ENCODE data around the gene ZNF878. TPM values are rescaled to one million over a fixed set of nuclear protein-coding genes. Genes with fewer than 3 reads are reported as not detected.
"Not testable (repeated sequence)": the region's sequence is repeated elsewhere in the genome, so short reads cannot be mapped to it uniquely, and the experiment has no call there.

The ZNF878 gene
- total RNA-seq, 1 experiment from 2014 or later = 0.32 TPM

GRCh38 chr19:12077375-12077774 is 24.6 kb upstream of the ZNF878 start:
- Histone ChIP-seq H3K36me3 (ENCODE audit: control insufficient read depth, insufficient read depth, low read length) (no peaks in the 10 kb centered on the region), H3K27me3 (replicated peaks; ENCODE audit: control insufficient read depth, insufficient read depth, low read length) (no peaks in the 10 kb centered on the region), H3K4me3 (ENCODE audit: low read depth, low read length) (no peak overlapping the region), H3K9me3 (peaks cover 18% of the 10 kb centered on the region), H3K4me1 (no peaks in the 10 kb centered on the region)
- BruUV-seq (replicated peaks) = no TSS peak
- Mint-ChIP-seq H3K27ac (ENCODE audit: unreplicated experiment) (no peak overlapping the region), H3K4me3 (ENCODE audit: unreplicated experiment) (no peak overlapping the region), H3K9me3 (ENCODE audit: unreplicated experiment) (peaks cover 29% of the 10 kb centered on the region), H3K27me3 (ENCODE audit: insufficient read depth, unreplicated experiment) (no peaks in the 10 kb centered on the region), H3K4me1 (ENCODE audit: low read depth, unreplicated experiment) (no peaks in the 10 kb centered on the region), H3K36me3 (ENCODE audit: insufficient read depth, unreplicated experiment) (no peaks in the 10 kb centered on the region)
- CTCF ChIA-PET = no interaction called here
- TF ChIP-seq CTCF (IDR thresholded peaks at IDR 0.05; ENCODE audit: insufficient read depth in 1 of 2, low read depth in 1 of 2, low read length in 1 of 2, severe bottlenecking in 1 of 2, unreplicated experiment in 1 of 2) = no peak
- no peak for DNase-seq
- POLR2A ChIA-PET = no interaction called here
- intact Hi-C loops (cut with micrococcal nuclease; ENCODE audit: unreplicated experiment) = no loop called here

GRCh38 chr19:12076331-12076730 is 23.6 kb upstream of the ZNF878 start:
- H3K27me3 ChIP-seq (replicated peaks; ENCODE audit: control insufficient read depth, insufficient read depth, low read length); H3K36me3 ChIP-seq (ENCODE audit: control insufficient read depth, insufficient read depth, low read length); DNase-seq; H3K27ac Mint-ChIP-seq (ENCODE audit: unreplicated experiment); POLR2A ChIA-PET; H3K36me3 Mint-ChIP-seq (ENCODE audit: insufficient read depth, unreplicated experiment); BruUV-seq (replicated peaks); H3K27me3 Mint-ChIP-seq (ENCODE audit: insufficient read depth, unreplicated experiment); H3K4me3 ChIP-seq (ENCODE audit: low read depth, low read length); H3K4me3 Mint-ChIP-seq (ENCODE audit: unreplicated experiment); H3K4me1 ChIP-seq; H3K4me1 Mint-ChIP-seq (ENCODE audit: low read depth, unreplicated experiment); intact Hi-C loops (cut with micrococcal nuclease; ENCODE audit: unreplicated experiment); CTCF ChIA-PET: not testable (repeated sequence)
- peaks cover 29% of the 10 kb centered on the region for H3K9me3 Mint-ChIP-seq (ENCODE audit: unreplicated experiment)
- H3K9me3 ChIP-seq = peaks cover 18% of the 10 kb centered on the region

- peaks cover 34% of the 10 kb centered on the region for H3K9me3 Mint-ChIP-seq (ENCODE audit: unreplicated experiment)
- H3K4me1 Mint-ChIP-seq (ENCODE audit: low read depth, unreplicated experiment) = no peaks in the 10 kb centered on the region
- POLR2A ChIA-PET = no interaction called here
- Histone ChIP-seq H3K27me3 (replicated peaks; ENCODE audit: control insufficient read depth, insufficient read depth, low read length) (no peaks in the 10 kb centered on the region), H3K4me3 (ENCODE audit: low read depth, low read length) (no peak overlapping the region), H3K4me1 (no peaks in the 10 kb centered on the region), H3K36me3 (ENCODE audit: control insufficient read depth, insufficient read depth, low read length) (no peaks in the 10 kb centered on the region), H3K9me3 (peaks cover 18% of the 10 kb centered on the region)
- CTCF ChIA-PET = no interaction called here
- H3K36me3 Mint-ChIP-seq (ENCODE audit: insufficient read depth, unreplicated experiment) = peaks cover 3% of the 10 kb centered on the region
- H3K27ac Mint-ChIP-seq (ENCODE audit: unreplicated experiment) = no peak overlapping the region
- no peak for TF ChIP-seq CTCF (IDR thresholded peaks at IDR 0.05; ENCODE audit: insufficient read depth in 1 of 2, low read depth in 1 of 2, low read length in 1 of 2, severe bottlenecking in 1 of 2, unreplicated experiment in 1 of 2)
- BruUV-seq (replicated peaks) = no TSS peak
- intact Hi-C loops (cut with micrococcal nuclease; ENCODE audit: unreplicated experiment) = no loop called here
- H3K27me3 Mint-ChIP-seq (ENCODE audit: insufficient read depth, unreplicated experiment) = no peaks in the 10 kb centered on the region
- DNase-seq = no peak
- no peak overlapping the region for H3K4me3 Mint-ChIP-seq (ENCODE audit: unreplicated experiment)
These were observed 22.9 kb upstream of the ZNF878 start for GRCh38 chr19:12075538-12076139.

All from Caco-2 (cell line).